ENCODE results near the gene SP140L.
"Not testable (repeated sequence)": the region's sequence is repeated elsewhere in the genome, so short reads cannot be mapped to it uniquely, and the experiment has no call there.

Gene SP140L

DNA sequence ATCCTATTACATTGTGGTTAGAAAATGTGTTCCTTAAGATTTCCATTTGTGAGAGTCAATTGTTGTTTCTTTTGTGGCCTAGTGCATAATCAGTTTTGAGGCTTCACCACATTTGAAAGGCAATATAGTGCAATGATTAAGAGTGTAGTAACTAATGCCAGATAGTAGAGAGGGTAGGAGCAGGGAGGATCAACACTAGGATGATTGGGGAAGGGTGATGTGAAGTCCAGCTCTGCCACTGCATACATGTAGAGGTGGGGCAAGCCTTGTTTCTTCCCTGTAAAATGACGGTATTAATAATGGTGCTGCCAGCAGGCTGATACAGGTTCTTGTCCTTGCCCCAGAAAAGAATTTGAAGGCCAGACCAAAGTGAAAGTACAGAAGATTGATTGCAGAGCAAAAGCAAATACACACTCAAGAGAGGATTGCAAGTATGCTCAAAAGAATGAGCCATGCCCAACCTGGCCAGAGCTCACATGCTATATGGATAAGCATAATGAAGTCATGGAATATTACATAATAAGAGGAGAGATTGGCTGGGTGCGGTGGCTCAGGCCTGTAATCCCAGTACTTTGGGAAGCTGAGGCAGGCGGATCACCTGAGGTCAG is 97.0 kb downstream of the SP140L start:
- no peak for DNase-seq

DNA sequence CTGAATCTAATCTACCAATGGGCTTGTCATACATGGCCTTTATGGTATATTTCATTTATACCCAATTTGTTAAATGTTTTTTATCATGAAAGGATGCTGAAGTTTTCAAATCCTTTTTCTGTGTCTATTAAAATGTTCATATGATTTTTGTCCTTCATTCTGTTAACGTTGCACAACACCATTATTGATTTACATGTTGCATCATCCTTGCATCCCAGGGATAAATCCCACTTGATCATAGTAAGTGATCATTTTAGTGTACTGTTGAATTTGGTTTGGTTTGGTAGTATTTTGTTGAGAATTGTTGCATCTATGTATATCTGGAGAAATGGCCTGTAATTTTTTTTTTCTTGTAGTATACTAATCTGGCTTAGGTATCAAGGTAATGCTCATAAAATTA is 98.4 kb downstream of the SP140L start:
- no peak for DNase-seq

DNA sequence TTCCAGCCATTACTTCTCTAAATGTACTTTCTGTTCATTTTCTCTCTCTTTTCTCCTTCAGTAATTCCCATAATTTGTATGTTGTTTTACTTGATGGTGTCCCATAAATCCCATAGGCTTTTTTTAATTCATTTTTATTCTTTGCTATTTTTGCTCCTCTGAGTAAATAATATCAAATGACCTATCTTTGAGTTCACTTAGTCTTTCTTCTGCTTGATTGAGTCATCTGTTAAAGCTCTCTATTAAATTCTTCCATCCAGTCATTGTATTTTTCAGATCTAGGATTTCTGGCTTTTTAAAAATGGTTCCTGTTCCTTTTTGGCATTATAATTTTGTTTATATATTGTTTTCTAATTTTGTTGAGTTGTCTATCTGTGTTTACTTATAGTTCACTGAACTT is 102.5 kb downstream of the SP140L start:
- no peak for DNase-seq

DNA sequence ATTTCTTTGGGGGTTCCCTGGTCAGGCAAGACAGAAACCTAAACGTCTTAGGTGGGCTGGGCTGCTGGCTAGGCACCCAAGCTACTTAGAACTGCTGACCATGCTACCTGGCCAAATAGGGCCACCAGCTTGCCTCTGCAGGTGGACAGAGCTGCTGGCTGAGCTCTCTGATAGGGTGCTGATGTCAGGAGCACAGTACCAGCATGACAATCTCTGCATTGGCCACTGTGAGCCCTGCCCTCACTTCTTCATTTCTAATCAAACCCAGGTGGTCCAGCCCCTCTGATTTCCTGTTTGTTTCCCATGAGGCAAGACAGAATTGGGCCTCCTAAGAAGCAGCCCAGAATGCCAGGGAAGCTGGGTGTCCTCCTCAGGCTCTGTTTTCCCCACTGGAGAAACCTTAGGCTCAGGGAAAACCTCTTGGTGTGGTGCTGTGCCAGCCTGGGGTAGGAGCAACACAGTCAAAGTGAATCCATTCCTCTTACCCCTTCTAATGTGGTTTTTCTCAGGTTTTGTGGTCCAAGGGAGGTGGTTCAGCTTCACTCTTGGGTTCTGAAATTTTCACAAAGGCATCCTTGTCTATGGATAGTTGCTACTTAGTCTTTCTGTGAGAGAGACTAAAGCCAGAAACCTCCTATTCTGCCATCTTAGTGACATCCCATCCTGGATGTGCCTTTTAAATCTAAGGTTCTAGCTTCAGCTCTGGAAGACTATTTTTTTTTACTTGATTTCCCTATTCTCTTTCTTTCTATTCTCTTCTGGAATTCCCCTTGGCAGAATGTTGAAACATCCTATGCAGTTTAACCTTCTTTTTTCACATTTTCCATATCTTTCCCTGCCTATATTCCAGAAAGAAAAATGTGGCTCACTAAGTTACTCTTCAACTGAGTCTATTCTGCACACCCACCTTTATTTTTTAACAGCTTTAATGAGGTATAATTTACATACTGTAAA is 104.2 kb downstream of the SP140L start:
- no peak for DNase-seq

DNA sequence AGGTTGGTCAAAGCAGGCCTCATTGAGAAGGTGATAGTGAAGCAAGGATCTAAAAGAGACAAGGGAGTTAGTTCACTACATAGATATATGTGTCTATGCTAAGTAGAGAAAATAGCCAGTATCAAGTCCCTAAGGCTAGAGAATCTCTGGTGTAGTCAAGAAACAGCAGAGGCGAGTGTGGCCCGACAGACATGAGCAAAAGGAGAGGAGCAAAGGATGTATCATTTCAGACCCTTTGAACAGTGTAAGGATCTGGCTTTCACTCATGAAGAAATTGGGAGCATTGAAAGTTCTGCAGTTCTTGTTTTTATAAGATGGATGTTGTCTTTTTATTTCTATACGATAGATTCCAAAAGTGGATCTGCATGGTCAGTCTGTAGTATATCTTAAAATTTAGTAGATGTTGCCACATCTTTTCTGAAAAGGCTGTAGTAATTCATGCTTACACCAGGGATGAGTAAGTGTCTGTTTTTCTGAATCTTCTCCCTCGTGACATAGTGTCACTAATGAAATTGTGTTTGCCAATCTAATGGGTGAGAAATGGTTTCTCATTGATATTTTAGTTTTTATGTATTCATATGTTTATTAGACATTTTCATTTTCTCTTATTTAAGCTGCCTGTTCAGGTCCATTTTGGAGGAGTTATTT is 107.8 kb downstream of the SP140L start:
- no peak for DNase-seq

DNA sequence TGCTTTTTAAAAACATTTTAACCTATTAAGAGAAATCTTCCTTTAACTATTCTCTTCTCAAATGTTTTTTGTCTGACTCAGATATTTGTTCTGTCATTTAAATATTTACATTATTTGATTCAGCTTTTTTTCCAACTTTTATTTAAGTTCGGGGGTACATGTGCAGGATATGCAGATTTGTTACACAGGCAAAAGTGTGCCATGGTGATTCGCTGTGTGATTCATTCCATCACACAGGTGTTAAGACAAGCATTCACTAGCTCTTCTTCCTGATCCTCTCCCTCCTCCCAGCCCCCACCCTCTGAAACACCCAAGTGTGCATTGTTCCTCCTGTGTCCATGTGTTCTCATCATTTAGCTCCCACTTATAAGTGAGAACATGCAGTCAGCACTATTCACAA is 108.4 kb downstream of the SP140L start:
- no peak for DNase-seq

DNA sequence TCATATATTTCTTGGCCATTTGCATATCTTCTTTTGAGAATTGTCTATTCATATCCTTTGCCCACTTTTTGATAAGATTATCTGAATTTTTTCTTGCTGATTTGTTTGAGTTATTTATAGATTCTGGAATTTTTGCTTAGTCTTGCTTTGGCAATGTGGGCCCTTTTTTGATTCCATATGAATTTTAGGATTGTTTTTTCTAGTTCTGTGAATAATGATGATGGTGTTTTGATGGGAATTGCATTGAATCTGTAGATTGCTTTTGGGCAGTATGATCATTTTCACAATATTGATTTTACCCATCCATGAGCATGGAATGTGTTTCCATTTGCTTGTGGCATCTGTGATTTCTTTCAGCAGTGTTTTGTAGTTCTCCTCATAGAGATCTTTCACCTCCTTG is 112.1 kb downstream of the SP140L start:
- DNase-seq = not testable (repeated sequence)

DNA sequence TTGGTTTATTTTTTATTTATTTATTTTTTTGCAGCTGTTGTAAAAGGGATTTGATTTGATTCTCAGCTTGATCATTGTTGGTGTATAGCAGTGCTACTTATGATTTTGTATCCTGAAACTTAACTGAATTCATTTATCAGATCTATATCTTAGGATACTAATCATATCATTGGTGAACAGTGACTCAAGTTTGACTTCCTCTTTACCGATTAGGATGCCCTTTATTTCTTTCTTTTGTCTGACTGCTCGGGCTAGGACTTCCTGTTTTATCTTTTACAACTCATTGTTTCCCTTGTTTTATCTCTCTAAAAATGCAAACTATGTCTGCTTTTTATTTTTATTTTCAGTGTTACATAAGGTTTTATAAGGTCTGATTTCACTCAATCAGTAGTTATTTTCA is 112.6 kb downstream of the SP140L start:
- DNase-seq = no peak

DNA sequence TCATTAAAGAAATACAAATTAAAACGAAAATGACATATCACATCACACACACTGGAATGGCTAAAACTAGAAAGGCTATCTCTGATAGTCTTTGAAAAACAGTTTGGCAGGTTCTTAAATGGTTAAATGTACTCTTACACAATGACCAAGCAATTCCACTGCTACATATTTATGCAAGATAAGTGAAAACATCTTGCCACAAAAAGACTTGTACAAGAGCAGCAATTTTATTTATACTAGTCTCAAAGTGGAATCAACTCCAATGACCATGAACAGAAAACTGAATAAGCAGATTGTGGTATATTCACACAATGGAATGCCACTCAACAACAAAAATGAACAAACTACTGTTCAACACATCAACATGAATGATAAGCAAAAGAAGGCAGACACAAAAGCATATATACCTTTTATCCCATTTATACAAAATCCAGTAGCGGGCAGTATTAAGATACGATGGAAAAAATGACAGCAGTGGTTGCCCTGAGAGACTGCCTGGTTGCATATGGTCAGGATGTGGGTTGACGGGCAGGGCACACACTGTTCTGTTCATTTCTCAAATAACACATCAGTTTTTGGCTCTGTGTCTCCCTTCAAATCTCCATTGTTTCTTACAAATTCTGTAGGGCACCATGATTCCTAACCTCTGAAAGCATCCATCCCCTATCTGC is 114.4 kb downstream of the SP140L start:
- no peak for DNase-seq

DNA sequence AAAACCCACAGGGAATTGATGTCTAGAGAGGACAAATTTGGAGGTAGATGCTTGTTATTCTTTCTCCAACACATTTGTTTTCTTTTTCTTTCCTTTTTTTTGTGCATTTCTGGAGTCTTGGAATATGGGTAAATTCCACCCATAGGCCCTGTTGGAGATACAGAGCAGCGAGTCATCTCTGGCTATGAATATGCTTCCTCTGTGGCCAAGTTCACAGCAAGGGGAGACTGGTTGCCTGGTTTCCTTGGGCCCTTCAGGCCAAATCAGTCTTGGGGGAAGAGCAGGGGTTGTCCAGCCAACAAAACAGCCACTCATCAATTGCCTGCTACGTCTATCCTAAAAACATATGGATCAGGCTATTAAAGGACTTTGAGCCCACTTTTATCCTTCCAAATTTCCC is 116.5 kb downstream of the SP140L start:
- DNase-seq = no peak

DNA sequence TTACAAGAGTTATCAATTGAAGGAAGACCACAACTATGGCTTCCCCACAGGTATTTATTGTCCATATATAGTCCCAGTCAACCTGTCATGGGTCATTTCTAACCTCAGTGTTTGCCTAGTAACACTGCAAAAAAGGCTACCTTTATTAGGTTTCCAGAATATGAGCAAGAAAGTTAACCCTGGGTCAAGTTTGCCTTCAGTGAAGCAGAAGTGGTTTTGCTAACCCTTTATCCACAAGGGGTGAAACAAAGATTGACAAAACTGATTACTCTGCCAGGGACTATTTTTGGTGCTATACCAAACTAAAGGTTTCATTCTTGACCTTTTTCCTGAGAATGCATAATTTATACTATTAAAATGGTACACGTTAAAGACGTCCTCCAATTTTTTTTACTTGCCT is 117.8 kb downstream of the SP140L start:
- DNase-seq = no peak

DNA sequence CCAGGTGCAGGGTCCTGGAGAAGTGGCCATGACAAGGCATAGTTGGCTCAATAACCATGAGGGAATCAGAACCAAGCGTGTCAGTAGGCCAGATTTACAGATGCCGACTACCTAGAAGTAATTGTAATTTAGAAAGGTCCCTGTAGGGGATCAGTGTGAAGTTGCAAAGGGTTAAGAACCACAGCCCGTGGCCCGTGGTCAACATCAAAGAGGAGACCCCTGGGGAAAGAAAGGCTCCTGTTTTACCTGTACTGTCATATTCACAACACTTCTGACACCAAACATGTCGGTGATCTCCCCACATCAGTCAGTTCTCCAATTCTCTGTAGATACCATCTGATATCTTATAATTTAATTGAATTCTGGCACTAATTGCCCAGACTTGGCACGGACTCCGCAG is 120.0 kb downstream of the SP140L start:
- DNase-seq = no peak

DNA sequence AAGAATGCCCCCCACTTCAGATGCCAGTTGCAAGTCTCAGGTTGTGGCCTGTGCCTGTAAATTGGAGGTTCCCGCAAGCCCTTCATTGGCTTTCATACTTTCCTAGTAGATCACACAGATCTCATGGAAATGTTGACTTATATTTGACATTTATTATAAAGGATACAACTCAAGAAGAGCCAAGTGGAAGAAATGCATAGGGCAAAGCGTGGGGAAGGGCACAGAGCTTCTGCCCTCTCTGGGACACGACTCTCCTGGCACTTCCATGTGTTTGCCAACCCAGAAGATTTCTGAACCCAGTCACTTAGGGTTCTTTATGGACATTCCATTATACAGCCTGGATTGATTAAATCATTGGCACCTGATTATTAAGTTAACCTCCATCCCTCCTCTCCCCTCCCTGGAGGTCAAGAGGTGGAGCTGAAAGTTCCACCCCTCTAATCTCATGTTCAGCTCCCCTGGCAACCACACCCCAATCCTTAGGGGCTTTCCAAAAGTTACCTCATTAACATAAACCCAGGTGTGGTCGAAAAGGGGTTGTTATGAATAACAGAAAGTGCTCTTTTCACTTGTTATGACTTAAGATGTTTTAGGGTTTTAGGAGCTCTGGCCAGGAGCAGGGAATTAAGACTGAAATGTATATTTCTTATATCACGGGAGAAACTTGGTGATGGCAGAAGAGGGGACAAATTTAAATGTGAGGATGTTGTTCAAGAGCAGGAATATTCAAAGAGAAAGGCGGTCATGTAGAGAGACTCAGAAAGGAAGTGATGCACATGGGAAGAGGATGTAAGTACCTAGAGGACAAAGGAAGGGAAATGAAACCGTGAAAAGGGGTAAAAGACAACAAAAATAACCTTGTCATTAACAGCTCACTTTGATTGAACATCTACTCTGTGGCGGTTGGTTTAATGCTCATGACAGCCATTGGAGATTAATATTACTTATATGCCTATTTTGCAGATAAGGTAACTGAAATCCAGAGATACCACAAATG is 120.8 kb downstream of the SP140L start:
- peak in 1 of 2 donors; percentile 0 for DNase-seq

DNA sequence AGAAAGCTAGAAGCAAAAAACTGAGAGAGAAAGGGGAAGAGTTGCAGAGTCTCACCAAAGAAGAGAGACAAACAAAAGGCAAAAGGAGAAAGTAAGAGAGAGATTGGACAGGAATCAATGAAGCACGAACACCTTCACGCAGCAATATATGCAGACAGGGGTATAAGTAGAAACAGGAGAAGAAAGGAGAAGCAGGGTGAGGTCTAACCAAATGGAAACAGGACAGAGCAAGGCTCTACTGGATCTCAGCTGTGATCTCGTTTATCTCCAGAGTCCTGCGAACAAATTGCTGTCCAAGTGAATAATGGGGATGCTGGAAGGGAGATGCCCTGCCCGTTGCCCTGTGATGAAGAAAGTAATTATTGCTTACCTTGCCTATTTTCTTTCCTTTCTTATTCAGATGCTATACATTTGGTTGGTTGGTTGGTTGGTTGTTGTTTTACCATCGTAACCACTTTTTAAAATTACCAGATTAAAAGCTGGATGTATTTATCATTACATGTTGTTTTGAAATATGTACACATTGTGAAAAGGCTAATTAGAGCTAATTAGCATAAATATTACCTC is 123.0 kb downstream of the SP140L start:
- no peak for DNase-seq

DNA sequence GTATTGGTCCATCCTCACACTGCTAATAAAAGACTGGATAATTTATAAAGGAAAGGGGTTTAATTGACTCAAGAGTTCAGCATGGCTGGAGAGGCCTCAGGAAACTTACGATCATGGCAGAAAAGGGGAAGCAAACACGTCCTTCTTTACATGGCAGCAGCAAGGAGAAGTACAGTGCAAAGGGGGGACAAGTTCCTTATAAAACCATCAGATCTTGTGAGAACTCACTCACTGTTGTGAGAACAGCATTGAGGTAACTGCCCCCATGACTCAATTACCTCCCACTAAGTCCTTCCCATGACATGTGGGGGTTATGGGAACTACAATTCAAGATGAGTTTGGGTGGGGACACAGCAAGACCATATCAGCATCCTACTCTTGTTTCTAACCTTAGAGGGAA is 126.0 kb downstream of the SP140L start:
- no peak for DNase-seq

Measured in hippocampal formation (tissue), 2 donors.